ENCODE results near the gene SUSD3. TPM values are rescaled to one million over a fixed set of nuclear protein-coding genes. Genes with fewer than 3 reads are reported as not detected.

SUSD3 gene
- total and polyA plus RNA-seq, 10 of the 15 experiments (the other 5 are each of a cell fraction or from before 2014, with no cell fraction given) = 2.5 to 92.0 (median 31.1) TPM

DNA sequence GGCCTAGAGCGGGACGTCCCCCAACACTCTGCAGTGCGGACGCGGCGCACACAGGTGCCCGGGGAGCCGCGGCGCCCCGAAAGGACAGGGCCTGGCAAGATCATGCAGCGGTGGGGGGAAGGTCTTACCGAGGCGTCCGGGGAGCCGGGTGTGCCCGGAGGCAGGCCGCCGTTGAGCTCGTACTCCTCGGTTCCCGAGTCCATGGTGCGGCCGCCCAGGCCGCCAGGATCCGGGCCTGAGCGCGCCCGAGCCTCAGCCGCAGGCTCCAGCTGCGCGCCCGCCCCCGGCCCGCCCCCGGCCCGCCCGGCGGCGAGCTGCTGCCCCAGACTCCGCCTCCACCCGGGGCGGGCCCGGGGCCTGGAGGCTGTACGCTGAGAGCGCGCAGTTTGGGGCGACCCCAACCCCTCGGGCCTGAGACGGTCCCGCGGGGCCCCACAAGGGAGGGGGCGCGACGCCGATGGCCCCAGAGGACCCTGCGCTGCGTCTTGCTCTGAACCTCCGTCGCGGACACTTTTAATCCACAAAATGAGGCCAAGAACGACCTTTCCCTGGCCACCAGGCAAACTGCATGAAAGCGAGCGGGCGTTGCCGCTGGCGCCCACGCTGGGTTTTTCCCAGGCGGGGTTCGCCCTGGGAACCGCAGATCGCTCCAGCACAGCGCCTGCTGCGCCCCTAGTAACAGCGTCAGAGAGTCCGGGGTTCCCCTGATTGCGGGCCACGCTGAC lies 75.7 kb downstream of the SUSD3 start, which contains the start of gene NINJ1 (continued):
- TF ChIP-seq, protein P1, sequence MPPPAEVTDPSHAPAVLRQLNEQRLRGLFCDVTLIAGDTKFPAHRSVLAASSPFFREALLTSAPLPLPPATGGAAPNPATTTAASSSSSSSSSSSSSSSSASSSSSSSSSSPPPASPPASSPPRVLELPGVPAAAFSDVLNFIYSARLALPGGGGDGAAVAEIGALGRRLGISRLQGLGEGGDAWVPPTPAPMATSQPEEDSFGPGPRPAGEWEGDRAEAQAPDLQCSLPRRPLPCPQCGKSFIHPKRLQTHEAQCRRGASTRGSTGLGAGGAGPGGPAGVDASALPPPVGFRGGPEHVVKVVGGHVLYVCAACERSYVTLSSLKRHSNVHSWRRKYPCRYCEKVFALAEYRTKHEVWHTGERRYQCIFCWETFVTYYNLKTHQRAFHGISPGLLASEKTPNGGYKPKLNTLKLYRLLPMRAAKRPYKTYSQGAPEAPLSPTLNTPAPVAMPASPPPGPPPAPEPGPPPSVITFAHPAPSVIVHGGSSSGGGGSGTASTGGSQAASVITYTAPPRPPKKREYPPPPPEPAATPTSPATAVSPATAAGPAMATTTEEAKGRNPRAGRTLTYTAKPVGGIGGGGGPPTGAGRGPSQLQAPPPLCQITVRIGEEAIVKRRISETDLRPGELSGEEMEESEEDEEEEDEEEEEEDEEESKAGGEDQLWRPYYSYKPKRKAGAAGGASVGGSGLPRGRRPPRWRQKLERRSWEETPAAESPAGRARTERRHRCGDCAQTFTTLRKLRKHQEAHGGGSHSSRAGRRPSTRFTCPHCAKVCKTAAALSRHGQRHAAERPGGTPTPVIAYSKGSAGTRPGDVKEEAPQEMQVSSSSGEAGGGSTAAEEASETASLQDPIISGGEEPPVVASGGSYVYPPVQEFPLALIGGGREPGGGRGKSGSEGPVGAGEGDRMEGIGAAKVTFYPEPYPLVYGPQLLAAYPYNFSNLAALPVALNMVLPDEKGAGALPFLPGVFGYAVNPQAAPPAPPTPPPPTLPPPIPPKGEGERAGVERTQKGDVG (CRISPR knock-in tag; IDR thresholded peaks at IDR 0.05) = no peak
- TF ChIP-seq WRNIP1 (IDR thresholded peaks at IDR 0.05; ENCODE audit: borderline replicate concordance, low read depth, low read length) (no peak), PML (IDR thresholded peaks at IDR 0.05; ENCODE audit: low read length) (0 out of 2 replicates have a peak, but pooled peaks have one; percentile 69), SMC3 (IDR thresholded peaks at IDR 0.05; ENCODE audit: borderline replicate concordance, low read length) (no peak), NFXL1 (IDR thresholded peaks at IDR 0.05; ENCODE audit: borderline replicate concordance) (no peak), NR2C1 (IDR thresholded peaks at IDR 0.05) (no peak), SMAD5 (IDR thresholded peaks at IDR 0.05; ENCODE audit: low read depth) (no peak), SP1 (IDR thresholded peaks at IDR 0.05; ENCODE audit: low read depth, low read length) (peak; percentile 4), MXI1 (IDR thresholded peaks at IDR 0.05; ENCODE audit: low read depth, low read length) (peak; percentile 17), TBL1XR1 (IDR thresholded peaks at IDR 0.05; ENCODE audit: low read depth, low read length) (peak; percentile 75; the same call in 1 of the 2 replicates), EP300 (IDR thresholded peaks at IDR 0.05; ENCODE audit: borderline replicate concordance in 1 of 2, control insufficient read depth in 1 of 2, low read depth in 2 of 2, low read length in 2 of 2) (peak; percentile 49 to 72; a peak in 3 of 4 replicates), NBN (IDR thresholded peaks at IDR 0.05) (peak; percentile 75), POLR2AphosphoS5 (IDR thresholded peaks at IDR 0.05; ENCODE audit: low read length) (peak; percentile 77; the same call in 1 of the 2 replicates), MTA2 (IDR thresholded peaks at IDR 0.05; ENCODE audit: low read depth) (no peak), STAT1 (conservative IDR thresholded peaks at IDR 0.05) (no peak), SREBF1 (IDR thresholded peaks at IDR 0.05; ENCODE audit: low read length) (no peak), RELA (IDR thresholded peaks at IDR 0.05; ENCODE audit: borderline replicate concordance, partially characterized antibody) (peak; percentile 100)
- TF ChIP-seq, protein P2, sequence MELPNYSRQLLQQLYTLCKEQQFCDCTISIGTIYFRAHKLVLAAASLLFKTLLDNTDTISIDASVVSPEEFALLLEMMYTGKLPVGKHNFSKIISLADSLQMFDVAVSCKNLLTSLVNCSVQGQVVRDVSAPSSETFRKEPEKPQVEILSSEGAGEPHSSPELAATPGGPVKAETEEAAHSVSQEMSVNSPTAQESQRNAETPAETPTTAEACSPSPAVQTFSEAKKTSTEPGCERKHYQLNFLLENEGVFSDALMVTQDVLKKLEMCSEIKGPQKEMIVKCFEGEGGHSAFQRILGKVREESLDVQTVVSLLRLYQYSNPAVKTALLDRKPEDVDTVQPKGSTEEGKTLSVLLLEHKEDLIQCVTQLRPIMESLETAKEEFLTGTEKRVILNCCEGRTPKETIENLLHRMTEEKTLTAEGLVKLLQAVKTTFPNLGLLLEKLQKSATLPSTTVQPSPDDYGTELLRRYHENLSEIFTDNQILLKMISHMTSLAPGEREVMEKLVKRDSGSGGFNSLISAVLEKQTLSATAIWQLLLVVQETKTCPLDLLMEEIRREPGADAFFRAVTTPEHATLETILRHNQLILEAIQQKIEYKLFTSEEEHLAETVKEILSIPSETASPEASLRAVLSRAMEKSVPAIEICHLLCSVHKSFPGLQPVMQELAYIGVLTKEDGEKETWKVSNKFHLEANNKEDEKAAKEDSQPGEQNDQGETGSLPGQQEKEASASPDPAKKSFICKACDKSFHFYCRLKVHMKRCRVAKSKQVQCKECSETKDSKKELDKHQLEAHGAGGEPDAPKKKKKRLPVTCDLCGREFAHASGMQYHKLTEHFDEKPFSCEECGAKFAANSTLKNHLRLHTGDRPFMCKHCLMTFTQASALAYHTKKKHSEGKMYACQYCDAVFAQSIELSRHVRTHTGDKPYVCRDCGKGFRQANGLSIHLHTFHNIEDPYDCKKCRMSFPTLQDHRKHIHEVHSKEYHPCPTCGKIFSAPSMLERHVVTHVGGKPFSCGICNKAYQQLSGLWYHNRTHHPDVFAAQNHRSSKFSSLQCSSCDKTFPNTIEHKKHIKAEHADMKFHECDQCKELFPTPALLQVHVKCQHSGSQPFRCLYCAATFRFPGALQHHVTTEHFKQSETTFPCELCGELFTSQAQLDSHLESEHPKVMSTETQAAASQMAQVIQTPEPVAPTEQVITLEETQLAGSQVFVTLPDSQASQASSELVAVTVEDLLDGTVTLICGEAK (IDR thresholded peaks at IDR 0.05; ENCODE audit: borderline replicate concordance) = no peak; the same call in 1 of the 2 replicates
- TF ChIP-seq, protein P3, sequence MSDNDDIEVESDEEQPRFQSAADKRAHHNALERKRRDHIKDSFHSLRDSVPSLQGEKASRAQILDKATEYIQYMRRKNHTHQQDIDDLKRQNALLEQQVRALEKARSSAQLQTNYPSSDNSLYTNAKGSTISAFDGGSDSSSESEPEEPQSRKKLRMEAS (IDR thresholded peaks at IDR 0.05; ENCODE audit: low read depth, low read length) = 0 out of 2 replicates have a peak, but pooled peaks have one; percentile 35
- TF ChIP-seq, protein P4, sequence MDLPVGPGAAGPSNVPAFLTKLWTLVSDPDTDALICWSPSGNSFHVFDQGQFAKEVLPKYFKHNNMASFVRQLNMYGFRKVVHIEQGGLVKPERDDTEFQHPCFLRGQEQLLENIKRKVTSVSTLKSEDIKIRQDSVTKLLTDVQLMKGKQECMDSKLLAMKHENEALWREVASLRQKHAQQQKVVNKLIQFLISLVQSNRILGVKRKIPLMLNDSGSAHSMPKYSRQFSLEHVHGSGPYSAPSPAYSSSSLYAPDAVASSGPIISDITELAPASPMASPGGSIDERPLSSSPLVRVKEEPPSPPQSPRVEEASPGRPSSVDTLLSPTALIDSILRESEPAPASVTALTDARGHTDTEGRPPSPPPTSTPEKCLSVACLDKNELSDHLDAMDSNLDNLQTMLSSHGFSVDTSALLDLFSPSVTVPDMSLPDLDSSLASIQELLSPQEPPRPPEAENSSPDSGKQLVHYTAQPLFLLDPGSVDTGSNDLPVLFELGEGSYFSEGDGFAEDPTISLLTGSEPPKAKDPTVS (IDR thresholded peaks at IDR 0.05; ENCODE audit: low read depth, low read length) = no peak
